Left lobe of liver (tissue), 2 donors: ENCODE results near the gene DPP9. TPM values are rescaled to one million over a fixed set of nuclear protein-coding genes. Genes with fewer than 3 reads are reported as not detected.

Experiments
- ATAC-seq: fragments of 200-7000 bp; cut with Tn5 transposase; one replicate; pipeline ENCODE4 v1.9.1; 2020; ENCODE audit warnings: mild to moderate bottlenecking, moderate library complexity
- DNase-seq: peaks from one replicate; pipeline ENCODE4 v3.0.0-alpha.2; 2020; ENCODE audit warnings: low spot score
- total RNA-seq: library from RNA; stranded (reverse); gene quantifications from one replicate; pipeline ENCODE4 v1.2.1, GENCODE V29; 2021
- donor health status: DM: no; HTN: no; CAD: no; lungs with moderate emphysema.
- donor health status: DM: no; HTN: yes; CAD: no.

The DPP9 gene
- total RNA-seq, 1 donor from 2014 or later = 61.3 TPM

DNA sequence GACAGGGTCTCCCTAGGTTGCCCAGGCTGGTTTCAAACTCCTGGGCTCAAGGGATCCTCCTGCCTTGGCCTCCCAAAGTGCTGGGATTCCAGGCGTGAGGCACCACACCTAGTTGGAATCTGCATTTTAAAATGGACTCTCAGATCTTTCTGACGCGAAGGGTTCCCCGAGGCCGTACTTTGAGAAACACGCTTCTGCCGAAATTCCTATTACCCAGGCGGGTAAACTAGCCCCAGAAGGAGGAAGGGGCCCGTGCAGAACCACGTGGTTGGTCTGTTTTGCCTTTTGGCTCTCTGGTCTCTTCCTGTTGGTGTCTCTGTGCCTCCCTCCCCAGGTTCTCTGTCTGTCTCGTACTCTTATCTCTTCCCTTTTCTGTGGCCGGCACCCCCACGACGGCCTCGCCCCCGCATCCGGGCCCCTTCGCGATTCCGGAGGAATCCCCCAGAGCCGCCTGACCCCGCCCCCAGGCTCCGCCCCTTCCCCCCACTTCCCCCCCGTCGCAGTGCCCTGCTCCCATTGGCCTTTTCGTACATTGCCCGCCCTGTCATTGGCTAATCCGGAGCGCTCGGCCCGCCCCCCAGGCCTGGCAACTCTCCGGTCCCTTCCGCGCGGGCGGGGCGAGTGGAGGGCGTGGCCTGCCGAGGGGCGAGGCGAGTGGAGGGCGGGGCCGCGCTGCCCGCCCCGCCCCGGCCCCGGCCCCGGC is 84.7 kb downstream of the DPP9 start, which contains the start of gene TNFAIP8L1:
TSS of gene TNFAIP8L1 (plus strand) at position 689 of the 703 bp plus-strand sequence. CDS start 12,354 bp downstream, outside the sequence.
- ATAC-seq (peak; percentile 89), DNase-seq (peak; percentile 97)

DNA sequence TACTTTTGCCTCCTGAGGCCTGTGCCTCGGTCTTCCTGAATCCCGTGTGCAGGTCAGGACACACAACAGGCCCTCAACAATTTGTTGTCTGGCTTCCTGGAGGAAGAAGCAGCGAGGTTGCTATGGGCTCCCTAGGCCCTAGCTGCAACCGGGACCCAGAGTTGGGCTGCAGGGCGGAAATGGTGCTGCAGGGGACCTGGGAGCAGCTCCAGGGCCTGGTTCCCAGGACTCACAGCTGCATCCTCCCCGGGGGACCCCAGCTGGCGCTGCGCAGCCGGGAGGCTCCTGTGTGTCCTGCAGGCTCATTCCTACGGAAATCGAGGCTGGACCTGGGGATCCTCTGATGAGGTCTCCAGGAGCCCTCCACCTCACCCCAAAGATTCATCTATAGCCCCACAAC is 85.3 kb downstream of the DPP9 start:
- ATAC-seq (no peak), DNase-seq (no peak)

- DNase-seq (no peak), ATAC-seq (no peak)
Observed at GRCh38 chr19:4636761-4637160, 86.9 kb downstream of the DPP9 start.

DNA sequence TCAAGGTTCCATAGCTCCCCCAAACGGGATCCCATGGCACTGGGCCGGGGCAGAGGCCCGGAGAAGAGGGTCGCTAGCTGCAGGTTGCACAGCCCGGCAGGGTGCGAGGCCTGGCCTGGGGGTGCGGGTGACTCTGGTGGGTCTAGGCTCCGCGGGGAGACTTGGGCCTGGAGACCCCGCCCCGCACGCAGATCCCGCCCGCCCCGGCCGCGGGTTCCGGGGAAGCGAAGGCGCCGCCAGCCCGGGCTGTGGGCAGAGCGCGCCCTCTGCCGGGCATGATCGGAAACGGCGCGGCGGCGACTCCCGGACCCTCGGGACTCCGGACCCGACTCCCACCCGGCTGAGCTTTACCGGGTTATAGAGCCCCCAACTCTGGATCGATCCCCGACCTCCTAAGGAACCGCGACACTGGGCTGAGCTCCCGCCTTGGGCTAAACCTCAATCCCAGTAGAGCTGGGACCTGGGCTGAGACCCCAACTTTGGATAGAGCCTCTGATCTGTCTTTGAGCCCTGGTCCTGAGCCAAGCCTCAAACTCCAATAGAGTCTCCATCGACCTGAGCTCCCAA is 87.4 kb downstream of the DPP9 start:
- DNase-seq (peak; percentile 69), ATAC-seq (peak; percentile 42)

GRCh38 chr19:4635754-4636116 is 87.9 kb downstream of the DPP9 start:
- ATAC-seq = no peak
- no peak for DNase-seq

GRCh38 chr19:4633140-4633967 is 90.3 kb downstream of the DPP9 start:
- ATAC-seq (peak; percentile 87), DNase-seq (peak; percentile 69)

Other genes with a start within 250 kb of the DPP9 start
- gene PLIN4, start 205.4 kb downstream of the DPP9 start, total RNA-seq = 36.8 TPM
- 136 TPM for gene PLIN5, start 188.6 kb downstream of the DPP9 start, total RNA-seq
- 328 TPM for gene LRG1, start 183.8 kb downstream of the DPP9 start, total RNA-seq
- 1.8 TPM for gene SEMA6B, start 164.2 kb downstream of the DPP9 start, total RNA-seq
- 24.5 TPM for gene TNFAIP8L1, start 84.3 kb downstream of the DPP9 start, total RNA-seq
- gene MYDGF, start 53.5 kb downstream of the DPP9 start, total RNA-seq = 85.4 TPM
- 6.2 TPM for gene FEM1A, start 67.9 kb upstream of the DPP9 start, total RNA-seq
- 11.1 TPM for gene TICAM1, start 107.9 kb upstream of the DPP9 start, total RNA-seq
- 12.0 TPM for gene PLIN3, start 143.8 kb upstream of the DPP9 start, total RNA-seq
- gene ARRDC5, start 179.1 kb upstream of the DPP9 start, total RNA-seq = not detected
- 0.45 TPM for gene UHRF1, start 185.7 kb upstream of the DPP9 start, total RNA-seq
- 38.1 TPM for gene KDM4B, start 245.3 kb upstream of the DPP9 start, total RNA-seq